ENCODE results near the gene RECQL5.

Gene RECQL5
- total RNA-seq = 18.0 to 25.8 (median 23.8) reads per million in 3 donors

GRCh38 chr17:75666959-75667790 lies at the start of gene RECQL5, which contains the start of gene SAP30BP:
Gene RECQL5, minus strand, starts transcription at chr17:75667154. Its CDS starts 597 bp downstream, at chr17:75666557.
Gene SAP30BP, plus strand, starts transcription at chr17:75667338. Its CDS starts 35 bp downstream, at chr17:75667373.
- peak; percentile 94 to 98 (median 97) for DNase-seq
- H3K36me3 ChIP-seq (ENCODE audit: control insufficient read depth, insufficient read depth, low read length) = peaks cover 35% of the 10 kb centered on the region

GRCh38 chr17:75712446-75712845 lies 45.5 kb upstream of the RECQL5 start:
- H3K4me3 ChIP-seq (ENCODE audit: insufficient read depth, low read depth, low read length, poor library complexity, severe bottlenecking) = no peak overlapping the region
- H3K27ac ChIP-seq (ENCODE audit: insufficient read depth, low read length, poor library complexity, severe bottlenecking) = no peak overlapping the region
- H3K9me3 ChIP-seq (ENCODE audit: control insufficient read depth, low read length) = no peaks in the 10 kb centered on the region
- H3K4me1 ChIP-seq (ENCODE audit: control insufficient read depth, insufficient read depth, low read length, poor library complexity, severe bottlenecking) = no peaks in the 10 kb centered on the region
- no peak for DNase-seq
- H3K27me3 ChIP-seq (replicated peaks; ENCODE audit: control insufficient read depth, insufficient read depth, low read length, poor library complexity, severe bottlenecking) = no peaks in the 10 kb centered on the region
- peaks cover 2% of the 10 kb centered on the region for H3K36me3 ChIP-seq (ENCODE audit: control insufficient read depth, insufficient read depth, low read length)

More at GRCh38 chr17:75666959-75667790, at the start of gene RECQL5, which contains the start of gene SAP30BP:
- H3K4me3 ChIP-seq (ENCODE audit: insufficient read depth, low read depth, low read length, poor library complexity, severe bottlenecking) = peak within 1 kb of the TSS; percentile 99
- peaks cover 14% of the 10 kb centered on the region for H3K4me1 ChIP-seq (ENCODE audit: control insufficient read depth, insufficient read depth, low read length, poor library complexity, severe bottlenecking)
- H3K9me3 ChIP-seq (ENCODE audit: control insufficient read depth, low read length) = no peaks in the 10 kb centered on the region
- H3K27me3 ChIP-seq (replicated peaks; ENCODE audit: control insufficient read depth, insufficient read depth, low read length, poor library complexity, severe bottlenecking) = no peaks in the 10 kb centered on the region
- H3K27ac ChIP-seq (ENCODE audit: insufficient read depth, low read length, poor library complexity, severe bottlenecking) = peak within 1 kb of the TSS; percentile 93

GRCh38 chr17:75707079-75707571 lies 40.2 kb upstream of the RECQL5 start:
- no peaks in the 10 kb centered on the region for H3K4me1 ChIP-seq (ENCODE audit: control insufficient read depth, insufficient read depth, low read length, poor library complexity, severe bottlenecking)
- H3K27me3 ChIP-seq (replicated peaks; ENCODE audit: control insufficient read depth, insufficient read depth, low read length, poor library complexity, severe bottlenecking) = no peaks in the 10 kb centered on the region
- no peak for DNase-seq
- peaks cover 55% of the 10 kb centered on the region for H3K36me3 ChIP-seq (ENCODE audit: control insufficient read depth, insufficient read depth, low read length)
- H3K4me3 ChIP-seq (ENCODE audit: insufficient read depth, low read depth, low read length, poor library complexity, severe bottlenecking) = no peak overlapping the region
- H3K27ac ChIP-seq (ENCODE audit: insufficient read depth, low read length, poor library complexity, severe bottlenecking) = no peak overlapping the region
- no peaks in the 10 kb centered on the region for H3K9me3 ChIP-seq (ENCODE audit: control insufficient read depth, low read length)

- Histone ChIP-seq H3K36me3 (ENCODE audit: control insufficient read depth, insufficient read depth, low read length) (peaks cover 64% of the 10 kb centered on the region), H3K4me3 (ENCODE audit: insufficient read depth, low read depth, low read length, poor library complexity, severe bottlenecking) (no peak overlapping the region), H3K9me3 (ENCODE audit: control insufficient read depth, low read length) (no peaks in the 10 kb centered on the region), H3K4me1 (ENCODE audit: control insufficient read depth, insufficient read depth, low read length, poor library complexity, severe bottlenecking) (no peaks in the 10 kb centered on the region), H3K27ac (ENCODE audit: insufficient read depth, low read length, poor library complexity, severe bottlenecking) (no peak overlapping the region), H3K27me3 (replicated peaks; ENCODE audit: control insufficient read depth, insufficient read depth, low read length, poor library complexity, severe bottlenecking) (no peaks in the 10 kb centered on the region)
- DNase-seq = no peak
These were observed 39.2 kb upstream of the RECQL5 start for GRCh38 chr17:75706042-75706728.

GRCh38 chr17:75704963-75705875 lies 38.3 kb upstream of the RECQL5 start:
- no peak for DNase-seq
- H3K27ac ChIP-seq (ENCODE audit: insufficient read depth, low read length, poor library complexity, severe bottlenecking) = no peak overlapping the region
- H3K27me3 ChIP-seq (replicated peaks; ENCODE audit: control insufficient read depth, insufficient read depth, low read length, poor library complexity, severe bottlenecking) = no peaks in the 10 kb centered on the region
- H3K4me1 ChIP-seq (ENCODE audit: control insufficient read depth, insufficient read depth, low read length, poor library complexity, severe bottlenecking) = no peaks in the 10 kb centered on the region
- H3K36me3 ChIP-seq (ENCODE audit: control insufficient read depth, insufficient read depth, low read length) = peaks cover 73% of the 10 kb centered on the region
- no peak overlapping the region for H3K4me3 ChIP-seq (ENCODE audit: insufficient read depth, low read depth, low read length, poor library complexity, severe bottlenecking)
- H3K9me3 ChIP-seq (ENCODE audit: control insufficient read depth, low read length) = no peaks in the 10 kb centered on the region

GRCh38 chr17:75703591-75703990 lies 36.6 kb upstream of the RECQL5 start:
- no peak overlapping the region for H3K27ac ChIP-seq (ENCODE audit: insufficient read depth, low read length, poor library complexity, severe bottlenecking)
- no peaks in the 10 kb centered on the region for H3K4me1 ChIP-seq (ENCODE audit: control insufficient read depth, insufficient read depth, low read length, poor library complexity, severe bottlenecking)
- H3K4me3 ChIP-seq (ENCODE audit: insufficient read depth, low read depth, low read length, poor library complexity, severe bottlenecking) = no peak overlapping the region
- no peaks in the 10 kb centered on the region for H3K27me3 ChIP-seq (replicated peaks; ENCODE audit: control insufficient read depth, insufficient read depth, low read length, poor library complexity, severe bottlenecking)
- no peaks in the 10 kb centered on the region for H3K9me3 ChIP-seq (ENCODE audit: control insufficient read depth, low read length)
- no peak for DNase-seq
- H3K36me3 ChIP-seq (ENCODE audit: control insufficient read depth, insufficient read depth, low read length) = peaks cover 80% of the 10 kb centered on the region

- Histone ChIP-seq H3K27ac (ENCODE audit: insufficient read depth, low read length, poor library complexity, severe bottlenecking) (no peak overlapping the region), H3K4me1 (ENCODE audit: control insufficient read depth, insufficient read depth, low read length, poor library complexity, severe bottlenecking) (no peaks in the 10 kb centered on the region), H3K36me3 (ENCODE audit: control insufficient read depth, insufficient read depth, low read length) (peaks cover 83% of the 10 kb centered on the region), H3K4me3 (ENCODE audit: insufficient read depth, low read depth, low read length, poor library complexity, severe bottlenecking) (no peak overlapping the region), H3K9me3 (ENCODE audit: control insufficient read depth, low read length) (no peaks in the 10 kb centered on the region), H3K27me3 (replicated peaks; ENCODE audit: control insufficient read depth, insufficient read depth, low read length, poor library complexity, severe bottlenecking) (no peaks in the 10 kb centered on the region)
- DNase-seq = no peak
These were observed 36.2 kb upstream of the RECQL5 start for GRCh38 chr17:75703191-75703590.

- Histone ChIP-seq H3K4me3 (ENCODE audit: insufficient read depth, low read depth, low read length, poor library complexity, severe bottlenecking) (no peak overlapping the region), H3K9me3 (ENCODE audit: control insufficient read depth, low read length) (no peaks in the 10 kb centered on the region), H3K4me1 (ENCODE audit: control insufficient read depth, insufficient read depth, low read length, poor library complexity, severe bottlenecking) (no peaks in the 10 kb centered on the region), H3K27ac (ENCODE audit: insufficient read depth, low read length, poor library complexity, severe bottlenecking) (no peak overlapping the region), H3K36me3 (ENCODE audit: control insufficient read depth, insufficient read depth, low read length) (peaks cover 83% of the 10 kb centered on the region), H3K27me3 (replicated peaks; ENCODE audit: control insufficient read depth, insufficient read depth, low read length, poor library complexity, severe bottlenecking) (no peaks in the 10 kb centered on the region)
- no peak for DNase-seq
These were observed 34.3 kb upstream of the RECQL5 start for GRCh38 chr17:75701288-75701687.

- no peak for DNase-seq
These were observed 31.7 kb upstream of the RECQL5 start for GRCh38 chr17:75698659-75699058.

More at GRCh38 chr17:75698659-75699058, 31.7 kb upstream of the RECQL5 start:
- H3K4me3 ChIP-seq (ENCODE audit: insufficient read depth, low read depth, low read length, poor library complexity, severe bottlenecking) = no peak overlapping the region
- peaks cover 73% of the 10 kb centered on the region for H3K36me3 ChIP-seq (ENCODE audit: control insufficient read depth, insufficient read depth, low read length)
- H3K27me3 ChIP-seq (replicated peaks; ENCODE audit: control insufficient read depth, insufficient read depth, low read length, poor library complexity, severe bottlenecking) = no peaks in the 10 kb centered on the region
- no peaks in the 10 kb centered on the region for H3K4me1 ChIP-seq (ENCODE audit: control insufficient read depth, insufficient read depth, low read length, poor library complexity, severe bottlenecking)
- H3K9me3 ChIP-seq (ENCODE audit: control insufficient read depth, low read length) = no peaks in the 10 kb centered on the region
- no peak overlapping the region for H3K27ac ChIP-seq (ENCODE audit: insufficient read depth, low read length, poor library complexity, severe bottlenecking)
